ENCODE results near the gene CRIP2. TPM values are rescaled to one million over a fixed set of nuclear protein-coding genes. Genes with fewer than 3 reads are reported as not detected.

The CRIP2 gene
- total and polyA plus RNA-seq, 2 of the 13 experiments (the other 11 are each of a cell fraction or from before 2014, with no cell fraction given): 31.6 to 37.9 TPM

DNA sequence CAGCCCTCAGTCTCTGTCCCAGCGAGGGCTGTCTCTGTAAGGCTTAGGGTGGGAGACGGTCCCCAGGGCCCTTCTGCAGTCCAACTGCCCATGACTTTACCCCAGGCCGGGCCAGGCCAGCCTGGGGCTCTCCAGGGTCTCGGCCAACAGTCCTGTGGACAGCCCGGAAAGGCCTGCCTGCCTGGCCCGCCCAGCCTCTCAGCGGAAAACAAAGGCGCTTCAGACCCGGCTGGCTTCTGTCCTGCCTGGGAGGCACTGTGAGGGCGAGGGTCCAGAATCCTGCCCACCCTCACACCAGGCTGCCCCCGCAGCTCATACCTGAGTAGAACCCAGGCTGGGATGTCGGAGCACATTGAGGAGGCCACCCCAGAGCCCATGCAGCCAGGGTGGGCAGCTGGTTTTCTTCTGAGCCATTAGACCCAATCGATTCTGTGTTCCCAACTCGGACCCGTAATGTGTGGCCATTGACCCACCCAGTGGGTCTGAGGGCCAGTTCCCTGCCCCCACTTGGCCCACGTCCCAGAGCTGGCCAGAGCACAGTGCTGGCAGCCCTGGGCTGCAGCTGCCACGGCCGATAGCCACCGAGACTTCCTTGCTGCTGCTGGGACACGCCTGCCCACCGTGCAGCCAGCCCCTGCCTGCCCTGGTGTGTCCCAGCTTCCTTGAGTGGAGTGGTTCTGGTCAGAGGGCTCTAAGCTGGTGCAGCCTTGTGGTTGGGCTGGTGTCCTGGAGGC, 1.6 kb downstream of the CRIP2 start (continued):
- TF ChIP-seq, protein P1, sequence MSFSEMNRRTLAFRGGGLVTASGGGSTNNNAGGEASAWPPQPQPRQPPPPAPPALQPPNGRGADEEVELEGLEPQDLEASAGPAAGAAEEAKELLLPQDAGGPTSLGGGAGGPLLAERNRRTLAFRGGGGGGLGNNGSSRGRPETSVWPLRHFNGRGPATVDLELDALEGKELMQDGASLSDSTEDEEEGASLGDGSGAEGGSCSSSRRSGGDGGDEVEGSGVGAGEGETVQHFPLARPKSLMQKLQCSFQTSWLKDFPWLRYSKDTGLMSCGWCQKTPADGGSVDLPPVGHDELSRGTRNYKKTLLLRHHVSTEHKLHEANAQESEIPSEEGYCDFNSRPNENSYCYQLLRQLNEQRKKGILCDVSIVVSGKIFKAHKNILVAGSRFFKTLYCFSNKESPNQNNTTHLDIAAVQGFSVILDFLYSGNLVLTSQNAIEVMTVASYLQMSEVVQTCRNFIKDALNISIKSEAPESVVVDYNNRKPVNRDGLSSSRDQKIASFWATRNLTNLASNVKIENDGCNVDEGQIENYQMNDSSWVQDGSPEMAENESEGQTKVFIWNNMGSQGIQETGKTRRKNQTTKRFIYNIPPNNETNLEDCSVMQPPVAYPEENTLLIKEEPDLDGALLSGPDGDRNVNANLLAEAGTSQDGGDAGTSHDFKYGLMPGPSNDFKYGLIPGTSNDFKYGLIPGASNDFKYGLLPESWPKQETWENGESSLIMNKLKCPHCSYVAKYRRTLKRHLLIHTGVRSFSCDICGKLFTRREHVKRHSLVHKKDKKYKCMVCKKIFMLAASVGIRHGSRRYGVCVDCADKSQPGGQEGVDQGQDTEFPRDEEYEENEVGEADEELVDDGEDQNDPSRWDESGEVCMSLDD (CRISPR knock-in tag; IDR thresholded peaks at IDR 0.05; ENCODE audit: borderline replicate concordance): no peak
- TF ChIP-seq NFYC (CRISPR knock-in tag; IDR thresholded peaks at IDR 0.05) (0 out of 2 replicates have a peak, but pooled peaks have one; percentile 18), SAP130 (CRISPR knock-in tag; IDR thresholded peaks at IDR 0.05; ENCODE audit: low read depth) (peak; percentile 50), ZNF614 (CRISPR knock-in tag; IDR thresholded peaks at IDR 0.05; ENCODE audit: borderline replicate concordance) (no peak), MEIS1 (CRISPR knock-in tag; IDR thresholded peaks at IDR 0.05; ENCODE audit: borderline replicate concordance) (no peak), TAF1 (CRISPR knock-in tag; IDR thresholded peaks at IDR 0.05) (peak; percentile 56; the same call in 1 of the 2 replicates), ZNF282 (IDR thresholded peaks at IDR 0.05; ENCODE audit: partially characterized antibody) (no peak), ZBTB7B (CRISPR knock-in tag; IDR thresholded peaks at IDR 0.05) (peak; percentile 95), KDM5B (CRISPR knock-in tag; IDR thresholded peaks at IDR 0.05; ENCODE audit: borderline replicate concordance) (0 out of 2 replicates have a peak, but pooled peaks have one; percentile 62), ZNF572 (CRISPR knock-in tag; IDR thresholded peaks at IDR 0.05) (no peak), ARNT2 (CRISPR knock-in tag; IDR thresholded peaks at IDR 0.05; ENCODE audit: low read depth) (peak; percentile 66; the same call in 1 of the 2 replicates), ZNF296 (CRISPR knock-in tag; conservative IDR thresholded peaks at IDR 0.05) (peak; percentile 58), ZNF124 (CRISPR knock-in tag; IDR thresholded peaks at IDR 0.05) (peak; percentile 47; the same call in 1 of the 2 replicates), ZNF552 (CRISPR knock-in tag; IDR thresholded peaks at IDR 0.05; ENCODE audit: borderline replicate concordance) (0 out of 2 replicates have a peak, but pooled peaks have one; percentile 46), GLI4 (CRISPR knock-in tag; IDR thresholded peaks at IDR 0.05; ENCODE audit: borderline replicate concordance) (no peak), STAT5B (CRISPR knock-in tag; IDR thresholded peaks at IDR 0.05) (no peak), HMG20B (CRISPR knock-in tag; conservative IDR thresholded peaks at IDR 0.05) (no peak), ZHX1 (CRISPR knock-in tag; IDR thresholded peaks at IDR 0.05; ENCODE audit: low read depth) (0 out of 2 replicates have a peak, but pooled peaks have one; percentile 46), MXD3 (CRISPR knock-in tag; IDR thresholded peaks at IDR 0.05) (no peak; the same call in 1 of the 2 replicates), HNF4A (CRISPR knock-in tag; IDR thresholded peaks at IDR 0.05) (peak; percentile 12), ZNF451 (CRISPR knock-in tag; IDR thresholded peaks at IDR 0.05) (no peak)
- TF ChIP-seq, protein P2, sequence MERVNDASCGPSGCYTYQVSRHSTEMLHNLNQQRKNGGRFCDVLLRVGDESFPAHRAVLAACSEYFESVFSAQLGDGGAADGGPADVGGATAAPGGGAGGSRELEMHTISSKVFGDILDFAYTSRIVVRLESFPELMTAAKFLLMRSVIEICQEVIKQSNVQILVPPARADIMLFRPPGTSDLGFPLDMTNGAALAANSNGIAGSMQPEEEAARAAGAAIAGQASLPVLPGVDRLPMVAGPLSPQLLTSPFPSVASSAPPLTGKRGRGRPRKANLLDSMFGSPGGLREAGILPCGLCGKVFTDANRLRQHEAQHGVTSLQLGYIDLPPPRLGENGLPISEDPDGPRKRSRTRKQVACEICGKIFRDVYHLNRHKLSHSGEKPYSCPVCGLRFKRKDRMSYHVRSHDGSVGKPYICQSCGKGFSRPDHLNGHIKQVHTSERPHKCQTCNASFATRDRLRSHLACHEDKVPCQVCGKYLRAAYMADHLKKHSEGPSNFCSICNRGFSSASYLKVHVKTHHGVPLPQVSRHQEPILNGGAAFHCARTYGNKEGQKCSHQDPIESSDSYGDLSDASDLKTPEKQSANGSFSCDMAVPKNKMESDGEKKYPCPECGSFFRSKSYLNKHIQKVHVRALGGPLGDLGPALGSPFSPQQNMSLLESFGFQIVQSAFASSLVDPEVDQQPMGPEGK (CRISPR knock-in tag; IDR thresholded peaks at IDR 0.05): peak; percentile 52

Data from HepG2 (cell line).